ENCODE measurements around the gene TRIM72.

TRIM72 gene

GRCh38 chr16:31270795-31271194, 56.9 kb downstream of the TRIM72 start:
- in situ Hi-C loops (cut with HindIII; ENCODE audit: low pct_ligation_motif_present, low sequenced_read_pairs), result no loop called here
- DNase-seq, result no peak
- H3K4me3 ChIP-seq (ENCODE audit: low read depth, low read length), result no peak overlapping the region
- no peaks in the 10 kb centered on the region for H3K36me3 ChIP-seq (replicated peaks)
- TF ChIP-seq CTCF (IDR thresholded peaks at IDR 0.05; ENCODE audit: low read depth, low read length, missing control alignments), result no peak
- no peak overlapping the region for H3K27ac ChIP-seq
- no peaks in the 10 kb centered on the region for H3K27me3 ChIP-seq (replicated peaks)

- no peak overlapping the region for H3K4me3 ChIP-seq (ENCODE audit: low read depth, low read length)
- H3K27ac ChIP-seq, result no peak overlapping the region
- TF ChIP-seq CTCF (IDR thresholded peaks at IDR 0.05; ENCODE audit: low read depth, low read length, missing control alignments), result no peak
- no peak for DNase-seq
- in situ Hi-C loops (cut with HindIII; ENCODE audit: low pct_ligation_motif_present, low sequenced_read_pairs), result no loop called here
- no peaks in the 10 kb centered on the region for H3K36me3 ChIP-seq (replicated peaks)
- H3K27me3 ChIP-seq (replicated peaks), result no peaks in the 10 kb centered on the region
These were observed 57.8 kb downstream of the TRIM72 start for GRCh38 chr16:31271621-31272190.

- no peak for DNase-seq
- in situ Hi-C loops (cut with HindIII; ENCODE audit: low pct_ligation_motif_present, low sequenced_read_pairs), result no loop called here
- no peak for TF ChIP-seq CTCF (IDR thresholded peaks at IDR 0.05; ENCODE audit: low read depth, low read length, missing control alignments)
- no peaks in the 10 kb centered on the region for H3K36me3 ChIP-seq (replicated peaks)
- no peak overlapping the region for H3K4me3 ChIP-seq (ENCODE audit: low read depth, low read length)
- H3K27me3 ChIP-seq (replicated peaks), result no peaks in the 10 kb centered on the region
- H3K27ac ChIP-seq, result no peak overlapping the region
These were observed 59.3 kb downstream of the TRIM72 start for GRCh38 chr16:31273187-31273586.

GRCh38 chr16:31273676-31274075, 59.8 kb downstream of the TRIM72 start:
- no peaks in the 10 kb centered on the region for H3K36me3 ChIP-seq (replicated peaks)
- H3K27me3 ChIP-seq (replicated peaks), result no peaks in the 10 kb centered on the region
- no peak for DNase-seq
- TF ChIP-seq CTCF (IDR thresholded peaks at IDR 0.05; ENCODE audit: low read depth, low read length, missing control alignments), result no peak
- H3K27ac ChIP-seq, result no peak overlapping the region
- no peak overlapping the region for H3K4me3 ChIP-seq (ENCODE audit: low read depth, low read length)
- in situ Hi-C loops (cut with HindIII; ENCODE audit: low pct_ligation_motif_present, low sequenced_read_pairs), result no loop called here

GRCh38 chr16:31274831-31275816, 61.2 kb downstream of the TRIM72 start:
- Histone ChIP-seq H3K27me3 (replicated peaks) (no peaks in the 10 kb centered on the region), H3K4me3 (ENCODE audit: low read depth, low read length) (no peak overlapping the region), H3K27ac (no peak overlapping the region), H3K36me3 (replicated peaks) (no peaks in the 10 kb centered on the region)
- no peak for DNase-seq
- in situ Hi-C loops (cut with HindIII; ENCODE audit: low pct_ligation_motif_present, low sequenced_read_pairs), result no loop called here
- no peak for TF ChIP-seq CTCF (IDR thresholded peaks at IDR 0.05; ENCODE audit: low read depth, low read length, missing control alignments)

All from brain microvascular endothelial cell (primary cell).